ENCODE measurements around the gene STRA6.

Gene STRA6

GRCh38 chr15:74159773-74160172 is 42.8 kb downstream of the STRA6 start:
- DNase-seq, result no peak

DNA sequence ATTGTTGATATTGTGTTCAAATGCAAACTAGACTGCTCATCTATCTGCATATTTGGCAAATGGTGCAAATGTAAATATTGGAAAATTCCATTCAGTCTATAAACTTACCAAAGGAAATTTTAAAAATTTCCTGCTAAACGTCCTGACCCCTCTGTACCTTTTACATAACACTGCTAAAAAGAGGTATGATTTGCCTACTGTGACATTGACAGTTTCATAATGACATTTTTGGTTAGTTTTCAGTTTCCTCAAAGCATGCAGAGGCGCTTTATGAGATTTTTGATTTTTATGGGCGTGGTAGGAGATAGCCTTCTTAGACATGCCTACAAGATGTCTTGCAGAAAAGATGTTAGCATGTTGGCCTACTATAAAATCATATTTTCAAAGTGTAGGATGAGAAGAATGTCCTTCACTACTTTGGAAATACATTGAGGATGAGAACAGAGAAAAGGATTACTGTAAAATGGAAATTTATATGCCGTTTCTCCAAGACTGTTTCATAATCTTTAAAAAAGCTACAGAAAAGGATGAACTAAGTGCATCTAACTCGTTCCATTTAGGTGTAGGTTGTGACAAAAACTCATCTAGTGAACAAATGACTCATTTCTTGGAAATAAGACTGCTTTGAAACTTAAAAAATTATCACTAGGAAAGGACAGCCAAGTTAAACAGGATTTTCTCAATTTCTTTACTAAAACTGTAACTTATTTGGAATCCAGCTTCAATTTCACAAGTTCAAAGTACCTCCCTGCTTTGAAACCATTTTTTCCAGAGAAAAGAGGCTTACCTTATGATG is 43.5 kb downstream of the STRA6 start:
- DNase-seq, result no peak

- no peak for DNase-seq
Measured at GRCh38 chr15:74157868-74158827, 44.4 kb downstream of the STRA6 start.

DNA sequence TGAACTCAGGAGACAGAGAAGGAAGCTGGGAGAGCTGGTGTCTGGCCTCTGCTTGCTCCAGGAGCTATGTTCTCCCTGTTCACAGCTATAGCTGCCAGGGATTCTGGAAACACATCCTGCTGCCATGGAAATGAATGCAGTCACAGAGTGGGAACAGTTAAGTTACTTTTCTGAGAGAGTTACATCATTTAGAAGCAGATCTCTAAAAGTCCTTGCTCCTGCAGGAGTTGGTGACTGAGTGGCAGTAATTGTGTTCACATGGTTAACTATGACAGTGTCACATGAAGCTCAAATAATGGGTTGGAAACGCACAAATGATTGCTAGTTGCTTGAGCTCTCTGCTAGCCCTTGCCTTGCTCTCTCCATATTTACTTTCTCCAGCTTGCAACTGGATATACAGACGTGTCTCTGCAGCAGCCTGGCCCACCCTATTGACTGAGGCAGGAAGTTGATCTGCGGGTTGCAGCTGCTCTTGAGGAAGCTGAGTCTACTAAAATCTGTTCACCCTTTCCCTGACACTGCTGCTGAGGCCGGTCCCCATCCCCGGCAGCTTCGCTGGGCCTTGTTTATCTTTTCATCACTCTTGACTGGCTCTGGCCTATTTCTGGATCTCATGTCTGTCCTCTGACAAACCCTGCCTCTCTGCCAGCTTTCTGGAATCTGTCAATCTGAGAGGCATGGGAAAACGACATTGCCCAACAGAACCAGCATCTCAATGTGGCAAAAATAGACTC is 45.7 kb downstream of the STRA6 start:
- no peak for DNase-seq

DNA sequence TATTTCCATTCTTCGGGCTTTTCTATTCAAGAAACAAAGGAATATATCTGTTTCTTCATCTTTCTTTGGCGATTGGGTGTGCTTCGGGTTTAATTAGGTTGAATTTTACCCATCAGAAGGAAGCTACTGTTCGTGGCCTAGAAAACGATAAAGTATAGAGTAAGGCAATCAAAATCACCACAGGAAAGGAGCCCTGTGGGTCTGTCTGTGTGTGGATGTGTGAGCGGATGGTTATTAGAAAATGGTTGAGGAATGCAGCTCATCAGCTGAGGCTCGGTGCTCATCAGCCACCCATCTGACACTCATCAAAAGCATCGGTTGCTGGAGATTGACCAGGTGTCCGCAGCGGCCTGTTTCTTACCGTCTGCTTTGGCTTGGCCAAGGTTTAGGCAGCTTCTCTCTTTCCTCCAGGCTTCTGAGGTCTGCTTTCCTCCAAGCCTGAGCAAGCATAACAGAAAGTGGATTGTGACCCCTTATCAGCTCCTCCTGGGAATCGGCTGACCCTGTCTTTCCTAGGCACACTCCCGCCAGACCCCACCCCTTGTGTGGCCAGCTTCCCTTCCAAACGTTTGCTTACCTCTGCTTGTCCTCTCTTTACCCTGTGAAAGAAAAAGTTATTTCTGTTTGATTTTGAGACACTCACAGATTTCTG is 46.7 kb downstream of the STRA6 start:
- DNase-seq, result no peak

- no peak for DNase-seq
Measured at GRCh38 chr15:74147051-74147450, 55.5 kb downstream of the STRA6 start.

DNA sequence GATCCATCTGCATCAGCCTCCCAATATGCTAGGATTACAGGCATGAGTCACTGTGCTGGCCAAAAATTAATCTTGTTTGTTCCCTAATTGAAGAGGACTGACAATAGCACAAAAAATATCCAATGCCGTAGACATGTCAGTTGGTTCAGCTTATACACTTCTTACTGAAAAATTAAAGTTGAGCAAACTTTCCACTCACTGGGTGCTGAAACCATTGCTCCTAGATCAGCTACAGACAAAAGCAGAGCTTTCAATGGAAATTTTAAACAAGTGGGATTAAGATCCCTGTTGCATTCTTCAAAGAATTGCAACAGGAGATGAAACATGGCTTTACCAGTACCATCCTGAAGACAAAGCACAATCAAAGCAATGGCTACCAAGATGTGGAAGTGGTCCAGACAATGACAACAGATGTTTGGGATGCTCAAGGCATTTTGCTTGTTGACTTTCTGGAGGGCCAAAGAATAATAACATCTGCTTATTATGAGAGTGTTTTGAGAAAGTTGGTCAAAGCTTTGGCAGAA is 56.2 kb downstream of the STRA6 start:
- DNase-seq, result no peak

DNA sequence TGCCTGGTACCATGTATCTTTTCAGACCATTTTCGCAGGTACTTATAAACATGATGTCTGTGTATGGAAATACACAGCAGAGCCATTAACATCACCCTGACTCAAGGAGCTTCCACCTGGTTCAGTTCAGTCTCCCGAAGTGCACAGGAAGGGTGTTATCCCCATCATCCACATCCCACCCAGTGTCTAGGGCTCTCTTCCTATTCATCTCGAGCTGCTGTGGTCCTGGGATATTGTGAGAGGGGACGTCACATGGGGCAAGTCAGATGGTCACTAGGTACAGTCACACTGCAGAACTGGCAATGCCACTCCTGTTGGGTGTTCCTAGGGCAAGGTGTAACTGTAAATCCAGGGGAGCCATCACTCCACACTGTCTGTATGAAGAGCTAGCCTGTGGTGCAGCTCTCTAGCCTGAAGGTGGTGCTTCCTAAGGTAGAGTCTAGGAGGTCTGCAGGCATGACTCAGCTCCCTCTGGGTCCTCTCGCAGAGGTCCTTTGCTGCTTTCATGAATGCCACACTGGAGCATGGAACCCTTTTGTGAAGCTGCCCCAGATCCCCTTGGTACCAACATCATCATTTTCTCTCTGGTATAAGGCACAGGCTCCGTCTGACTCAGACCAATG is 58.3 kb downstream of the STRA6 start:
- no peak for DNase-seq

- no peak for DNase-seq
Measured at GRCh38 chr15:74141591-74141990, 61.0 kb downstream of the STRA6 start.

GRCh38 chr15:74138642-74139041 is 63.9 kb downstream of the STRA6 start:
- no peak for DNase-seq

GRCh38 chr15:74137537-74137894 is 65.1 kb downstream of the STRA6 start:
- no peak for DNase-seq

DNA sequence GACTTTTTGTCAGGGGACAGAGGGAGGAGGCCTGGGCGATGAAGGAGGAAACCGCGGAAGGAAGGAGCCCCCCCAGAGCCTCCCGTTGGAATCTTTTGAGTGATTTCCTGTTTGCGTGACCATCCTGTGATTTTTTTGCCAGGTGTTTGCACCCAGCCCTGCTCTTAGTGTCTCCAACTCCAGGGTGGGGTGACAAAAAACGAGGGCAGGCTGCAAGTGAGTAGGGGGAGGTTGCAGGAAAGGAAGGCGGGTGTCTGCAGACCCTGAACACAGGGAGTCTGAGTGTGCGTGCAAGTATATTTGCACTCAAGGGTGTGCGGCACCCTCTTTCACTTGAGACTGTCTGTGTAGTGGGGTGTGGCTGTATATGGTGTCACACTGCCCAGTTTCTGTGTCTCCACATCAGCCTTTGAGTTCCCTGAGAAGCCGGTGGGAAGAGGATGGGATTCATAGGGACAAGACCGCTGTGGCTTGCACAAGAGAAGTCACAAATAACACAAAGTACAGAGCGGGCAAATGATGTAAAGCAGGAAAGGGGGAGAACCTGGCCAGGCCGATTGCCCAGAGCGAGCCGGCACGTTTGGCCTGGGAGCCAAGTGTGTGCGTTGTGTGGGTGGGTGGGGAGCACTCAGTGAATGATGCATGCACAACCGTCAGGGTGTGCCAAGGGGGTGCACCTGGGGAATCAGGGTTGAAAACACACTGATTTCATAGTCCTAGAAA is 65.6 kb downstream of the STRA6 start:
- no peak for DNase-seq

DNA sequence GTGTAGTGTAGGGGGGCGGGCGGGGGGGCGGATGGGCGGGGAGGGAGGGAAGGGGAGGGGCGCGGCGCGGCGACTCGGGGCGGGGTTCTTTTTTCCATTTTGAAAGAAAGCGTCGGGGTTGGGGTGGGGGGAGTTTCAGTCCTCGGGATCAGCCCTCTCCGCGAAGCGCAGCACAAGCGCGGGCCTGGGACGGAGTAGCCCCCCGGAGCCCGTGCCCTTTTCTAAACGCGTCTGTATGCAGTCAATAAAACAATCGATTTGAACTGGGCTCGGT is 66.1 kb downstream of the STRA6 start:
- no peak for DNase-seq

DNA sequence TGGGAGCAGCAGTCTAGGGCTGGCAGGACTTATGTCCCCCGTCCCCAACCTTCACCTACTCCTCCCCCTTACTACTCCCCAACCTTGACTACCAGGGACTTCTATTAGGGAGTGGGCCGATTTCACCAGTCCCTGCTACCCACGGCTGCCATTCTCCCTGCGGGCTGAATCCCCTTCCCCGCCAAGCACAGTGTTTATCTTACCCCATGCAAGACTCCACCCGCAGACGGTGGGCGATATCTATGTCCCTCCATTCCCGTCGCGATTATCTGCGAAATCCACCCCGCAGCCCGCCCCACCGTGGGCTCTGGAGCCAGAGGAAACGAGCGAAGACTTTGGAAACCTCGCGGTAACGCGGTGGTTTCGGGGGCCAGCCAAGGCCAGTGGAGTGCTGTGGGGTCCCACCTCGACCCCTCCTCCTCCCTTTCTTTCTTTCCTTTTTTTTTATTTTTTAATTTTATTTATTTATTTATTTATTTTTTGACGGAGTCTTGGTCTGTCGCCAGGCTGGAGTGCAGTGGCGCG is 67.5 kb downstream of the STRA6 start:
- no peak for DNase-seq

DNA sequence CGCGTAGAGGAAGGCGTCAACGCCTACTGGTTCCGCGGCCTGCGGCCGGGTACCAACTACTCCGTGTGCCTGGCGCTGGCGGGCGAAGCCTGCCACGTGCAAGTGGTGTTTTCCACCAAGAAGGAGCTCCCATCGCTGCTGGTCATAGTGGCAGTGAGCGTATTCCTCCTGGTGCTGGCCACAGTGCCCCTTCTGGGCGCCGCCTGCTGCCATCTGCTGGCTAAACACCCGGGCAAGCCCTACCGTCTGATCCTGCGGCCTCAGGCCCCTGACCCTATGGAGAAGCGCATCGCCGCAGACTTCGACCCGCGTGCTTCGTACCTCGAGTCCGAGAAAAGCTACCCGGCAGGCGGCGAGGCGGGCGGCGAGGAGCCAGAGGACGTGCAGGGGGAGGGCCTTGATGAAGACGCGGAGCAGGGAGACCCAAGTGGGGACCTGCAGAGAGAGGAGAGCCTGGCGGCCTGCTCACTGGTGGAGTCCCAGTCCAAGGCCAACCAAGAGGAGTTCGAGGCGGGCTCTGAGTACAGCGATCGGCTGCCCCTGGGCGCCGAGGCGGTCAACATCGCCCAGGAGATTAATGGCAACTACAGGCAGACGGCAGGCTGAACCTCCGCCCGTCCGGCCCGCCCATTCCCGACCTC is 68.1 kb downstream of the STRA6 start:
- no peak for DNase-seq

- no peak for DNase-seq
Measured at GRCh38 chr15:74133694-74134386, 68.7 kb downstream of the STRA6 start.

- no peak for DNase-seq
Measured at GRCh38 chr15:74132681-74133651, 69.6 kb downstream of the STRA6 start.

GRCh38 chr15:74131628-74132413 is 70.8 kb downstream of the STRA6 start:
- DNase-seq, result no peak

All from CD4-positive, alpha-beta T cell treated with Interleukin-6 for 4 hours (primary cell).